HG02870 (cell line): ENCODE results near the gene TVP23A.
"Not testable (repeated sequence)": the region's sequence is repeated elsewhere in the genome, so short reads cannot be mapped to it uniquely, and the experiment has no call there.

Experiments used
- ATAC-seq: cut with Tn5 transposase; IDR thresholded peaks from one replicate; pipeline ENCODE4 v1.9.1; 2021; ENCODE audit warnings: mild to moderate bottlenecking, moderate library complexity; ENCODE audit not compliant: unreplicated experiment

Gene TVP23A

DNA sequence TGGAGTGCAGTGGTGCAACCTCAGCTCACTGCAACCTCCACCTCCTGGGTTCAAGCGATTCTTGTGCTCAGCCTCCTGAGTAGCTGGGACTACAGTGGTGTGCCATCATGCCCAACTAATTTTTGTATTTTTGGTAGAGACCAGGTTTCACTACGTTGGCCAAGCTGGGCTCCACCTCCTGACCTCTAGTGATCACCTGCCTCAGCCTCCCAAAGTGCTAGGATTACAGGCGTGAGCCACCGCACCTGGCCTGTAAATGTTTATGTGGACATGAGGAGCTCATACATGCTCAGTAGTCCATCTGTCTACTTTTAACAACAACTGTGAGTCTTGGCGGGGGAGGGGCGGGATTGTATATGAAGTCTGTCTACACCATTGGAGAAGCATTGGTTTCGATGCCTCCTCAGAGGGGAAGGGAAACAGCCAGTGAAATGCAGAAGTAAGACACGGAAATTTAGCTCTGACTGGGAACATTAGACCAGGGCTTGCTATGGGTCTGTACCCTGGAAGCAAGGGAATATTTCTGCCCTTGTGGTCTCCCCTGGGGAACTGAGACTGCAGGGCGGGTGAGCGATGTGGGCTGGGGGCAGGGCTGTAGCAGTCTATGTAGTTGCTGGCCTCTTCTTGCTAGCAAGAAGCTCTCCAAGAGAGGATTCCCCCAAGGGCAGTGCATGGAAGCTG is 65.6 kb downstream of the TVP23A start:
- ATAC-seq = peak; percentile 63

DNA sequence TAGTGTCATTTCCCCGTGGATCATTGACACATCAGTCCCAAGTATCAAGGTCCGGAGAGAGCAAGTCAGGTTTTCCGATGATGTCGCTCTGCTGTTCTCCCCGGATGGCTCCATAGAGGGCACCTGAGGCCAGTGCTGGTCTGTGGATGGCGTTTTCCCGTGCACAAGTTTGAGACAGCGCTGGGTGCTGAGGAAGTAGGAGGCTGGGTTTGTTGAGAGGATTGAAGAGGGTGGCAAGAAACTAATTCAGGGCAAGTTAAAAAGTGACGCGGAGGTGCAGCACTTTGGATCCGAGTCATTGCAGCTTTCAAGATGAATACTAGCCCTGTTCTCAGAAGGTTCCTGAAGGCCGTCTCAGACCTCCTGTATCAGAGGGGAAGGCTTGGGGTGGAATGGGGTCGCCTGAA is 67.3 kb downstream of the TVP23A start:
- no peak for ATAC-seq

DNA sequence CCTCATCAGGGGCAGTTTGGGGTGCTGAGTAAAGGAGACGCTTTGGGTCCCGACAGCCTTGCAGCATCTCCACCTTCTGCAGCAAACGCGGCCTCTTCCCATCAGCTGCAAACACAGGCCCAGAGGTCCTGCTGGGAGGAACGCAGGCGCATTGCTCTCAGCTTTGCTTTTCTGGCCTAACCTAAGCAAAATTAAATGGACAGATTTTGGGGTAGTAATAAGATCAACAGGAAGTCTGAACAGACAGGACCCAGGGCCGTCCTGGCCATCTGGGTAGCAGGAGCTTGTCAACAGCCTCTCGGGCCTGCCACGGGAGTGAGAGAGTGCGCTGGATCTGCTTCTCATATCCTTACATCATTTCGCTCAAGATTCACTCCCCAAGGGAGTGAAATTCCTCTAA is 67.8 kb downstream of the TVP23A start:
- no peak for ATAC-seq

DNA sequence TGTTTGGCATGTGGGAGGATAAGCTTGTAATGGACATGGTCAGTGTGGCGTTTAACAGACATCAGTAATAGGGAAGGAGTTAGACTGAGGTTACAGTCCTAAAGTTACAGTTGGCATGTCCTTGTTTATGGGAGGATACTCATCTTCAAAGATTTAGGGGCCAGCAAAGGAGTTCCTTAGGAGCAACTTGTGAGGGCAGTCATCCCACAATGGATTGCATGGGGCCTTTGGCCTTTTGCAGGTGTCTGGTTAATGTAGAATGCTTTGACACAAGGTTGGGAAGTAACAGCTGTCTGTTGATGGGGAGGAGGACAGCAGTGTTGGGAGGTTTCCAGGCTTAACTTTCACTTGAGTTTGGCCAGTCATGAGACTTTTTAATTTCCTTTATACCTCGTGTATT is 72.8 kb downstream of the TVP23A start:
- no peak for ATAC-seq

DNA sequence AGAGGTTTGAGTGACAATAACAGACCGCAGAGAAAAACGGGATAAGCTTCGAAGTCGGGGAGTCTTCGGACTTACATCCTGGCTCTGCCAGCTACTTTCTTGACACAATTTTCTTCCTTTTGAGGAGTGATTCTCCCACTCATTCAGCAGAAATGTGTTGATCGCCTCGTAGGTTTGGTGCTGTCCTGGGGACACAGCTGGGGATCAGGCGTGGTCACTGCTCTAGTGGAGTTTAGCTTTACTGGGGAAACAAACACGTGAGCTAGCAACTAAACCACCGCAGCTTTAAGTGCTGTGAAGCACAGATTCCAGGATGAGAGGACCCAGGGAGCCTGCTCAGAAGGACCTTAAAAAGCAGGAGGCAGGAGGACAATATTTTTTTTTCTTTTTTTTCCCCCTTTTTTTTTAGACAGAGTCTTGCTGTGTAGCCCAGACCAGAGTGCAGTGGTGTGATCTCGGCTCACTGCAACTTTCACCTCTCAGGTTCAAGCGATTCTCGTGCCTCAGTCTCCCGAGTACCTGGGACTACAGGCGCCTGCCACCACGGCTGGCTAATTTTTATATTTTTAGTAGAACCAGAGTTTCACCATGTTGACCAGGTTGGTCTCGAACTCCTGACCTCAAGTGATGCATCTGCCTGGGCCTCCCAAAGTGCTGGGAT is 74.1 kb downstream of the TVP23A start:
- no peak for ATAC-seq

DNA sequence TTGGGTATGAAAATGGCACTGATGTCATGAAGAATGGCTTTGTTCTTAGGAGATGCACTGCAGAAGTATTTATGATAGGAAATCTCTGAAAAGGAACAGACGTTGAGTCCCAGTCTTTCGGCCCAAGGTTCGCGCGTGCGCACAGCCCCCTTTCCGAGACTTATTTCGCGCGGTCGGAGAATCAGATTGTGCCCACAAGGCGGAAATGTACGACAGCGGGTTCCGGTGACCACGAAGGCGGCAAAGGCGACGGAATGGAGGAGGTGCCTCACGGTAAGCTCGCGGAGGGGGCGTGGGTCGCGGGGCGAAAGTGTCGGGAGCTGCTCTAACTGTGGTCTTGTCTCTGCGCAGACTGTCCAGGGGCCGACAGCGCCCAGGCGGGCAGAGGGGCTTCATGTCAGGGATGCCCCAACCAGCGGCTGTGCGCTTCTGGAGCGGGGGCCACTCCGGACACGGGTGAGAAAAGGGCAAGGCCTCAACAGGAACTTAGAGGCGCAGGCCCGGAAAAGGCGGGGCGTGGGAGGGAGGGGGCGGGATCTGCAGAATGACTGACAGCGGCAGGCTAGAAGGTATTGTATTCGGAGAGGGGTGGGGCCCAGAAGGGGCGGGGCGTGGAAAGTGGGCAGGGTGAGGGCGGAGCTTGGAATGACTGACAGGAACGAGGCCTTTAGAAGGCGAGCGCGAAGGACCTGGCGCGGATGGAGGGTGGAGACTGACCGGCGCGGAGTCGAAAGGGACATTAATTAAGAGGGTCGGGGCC is 74.8 kb downstream of the TVP23A start, which contains the start of gene NUBP1:
Gene NUBP1, plus strand, starts transcription at position 233 of the 760 bp plus-strand sequence. Its CDS starts 22 bp downstream, at position 255.
- ATAC-seq = peak; percentile 80

DNA sequence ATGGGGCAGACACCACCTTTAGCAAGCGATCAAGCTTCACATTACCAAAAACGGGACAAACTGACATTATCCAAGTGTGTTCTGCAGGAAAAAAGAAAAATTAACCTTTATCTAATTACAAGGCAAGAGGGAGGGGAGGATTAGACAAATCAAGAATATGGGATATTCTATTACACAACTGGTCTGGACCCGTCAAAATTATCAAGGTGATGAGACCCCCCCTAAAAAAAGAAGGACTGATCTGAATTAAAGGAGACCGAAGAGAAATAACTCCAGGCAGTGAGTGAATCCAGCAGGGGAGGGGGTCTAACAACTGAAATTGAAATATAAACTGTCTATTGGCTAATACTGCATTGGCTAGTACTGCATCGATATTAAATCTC is 75.4 kb downstream of the TVP23A start:
- ATAC-seq = no peak

DNA sequence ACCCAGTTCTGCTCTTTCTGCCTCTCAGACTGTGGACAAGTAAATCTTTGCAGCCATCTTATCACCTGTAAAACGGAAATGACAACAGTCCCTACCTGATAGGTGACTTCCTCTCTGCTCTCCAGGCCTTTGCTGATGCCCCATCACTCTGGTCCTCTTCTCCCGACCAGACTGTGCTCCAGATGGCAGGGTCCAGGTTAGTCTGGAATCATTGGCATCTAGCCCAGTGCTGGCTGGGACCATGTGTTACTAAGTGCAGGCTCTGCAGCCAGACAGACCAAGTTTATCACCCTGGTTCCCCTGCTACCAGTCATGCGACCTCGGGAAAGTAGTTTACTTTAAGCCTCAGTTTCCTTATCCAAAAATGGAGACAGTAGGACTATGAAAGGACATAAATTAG is 76.8 kb downstream of the TVP23A start:
- no peak for ATAC-seq

DNA sequence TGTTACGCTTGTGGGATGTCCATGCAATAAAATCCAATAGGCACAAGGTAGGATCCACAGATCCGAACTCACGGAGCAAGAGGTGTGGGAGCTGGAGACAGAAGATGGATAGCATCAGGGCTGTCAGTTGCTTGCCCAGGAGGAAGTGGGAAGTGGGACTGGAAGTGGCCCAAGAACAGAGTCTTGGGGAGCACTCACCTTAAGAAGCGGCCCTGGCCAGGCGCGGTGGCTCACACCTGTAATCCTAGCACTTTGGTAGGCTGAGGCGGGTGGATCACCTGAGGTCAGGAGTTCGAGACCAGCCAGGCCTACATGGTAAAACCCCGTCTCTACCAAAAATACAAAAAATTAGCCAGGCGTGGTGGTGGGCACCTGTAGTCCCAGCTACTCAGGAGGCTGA is 77.3 kb downstream of the TVP23A start:
- ATAC-seq = not testable (repeated sequence)

DNA sequence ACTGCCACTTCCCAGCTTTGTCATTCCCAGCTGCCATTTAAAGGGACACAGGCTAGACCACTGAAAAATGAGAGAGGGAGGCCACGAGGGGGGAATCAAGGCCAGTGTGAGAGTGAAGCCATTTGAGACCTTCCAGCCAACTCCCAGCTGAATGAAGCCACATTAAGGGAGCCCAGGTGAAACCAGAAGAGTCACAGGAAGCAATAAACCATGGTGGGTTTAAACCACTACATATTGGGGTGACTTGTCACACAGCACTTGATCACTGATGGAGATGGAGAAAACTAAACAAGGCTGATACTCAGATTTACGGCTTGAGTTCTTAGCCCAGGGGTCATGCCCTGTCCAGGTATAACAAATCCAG is 77.8 kb downstream of the TVP23A start:
- no peak for ATAC-seq

DNA sequence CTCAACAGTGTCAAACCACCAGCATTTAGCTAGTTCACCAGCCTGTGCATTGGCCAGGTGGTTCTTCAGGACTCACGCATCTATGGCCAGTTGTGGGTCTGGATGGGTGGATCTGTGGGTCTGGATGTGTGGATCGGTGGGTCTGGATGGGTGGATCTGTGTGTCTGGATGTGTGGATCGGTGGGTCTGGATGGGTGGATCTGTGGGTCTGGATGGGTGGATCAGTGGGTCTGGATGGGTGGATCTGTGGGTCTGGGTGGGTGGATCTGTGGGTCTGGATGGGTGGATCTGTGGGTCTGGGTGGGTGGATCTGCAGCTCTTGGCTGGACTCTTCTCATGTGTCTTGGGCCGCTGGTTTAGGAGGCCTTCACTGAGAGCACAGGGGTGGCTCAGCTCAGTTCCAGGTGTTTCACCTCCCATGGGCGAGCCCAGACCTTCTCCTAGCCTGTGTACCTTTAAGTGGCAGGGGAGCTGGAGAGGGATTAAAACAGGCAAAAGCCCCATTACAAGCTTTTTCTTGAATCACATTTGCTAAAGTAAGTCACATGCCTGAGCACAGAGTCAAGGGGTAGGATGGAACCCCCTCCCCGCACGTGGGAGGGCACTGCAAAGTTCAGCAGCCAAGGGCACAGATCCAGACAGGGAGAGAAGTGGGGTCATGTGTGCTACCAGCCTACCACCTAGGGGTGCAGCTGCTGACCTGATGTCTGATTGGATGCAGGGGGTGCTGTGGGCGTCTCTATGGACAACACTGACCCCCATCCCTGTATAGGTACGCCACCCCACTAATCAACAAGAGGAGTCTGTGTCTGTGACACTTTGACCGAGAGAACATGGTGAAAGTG is 78.4 kb downstream of the TVP23A start:
- ATAC-seq = no peak

DNA sequence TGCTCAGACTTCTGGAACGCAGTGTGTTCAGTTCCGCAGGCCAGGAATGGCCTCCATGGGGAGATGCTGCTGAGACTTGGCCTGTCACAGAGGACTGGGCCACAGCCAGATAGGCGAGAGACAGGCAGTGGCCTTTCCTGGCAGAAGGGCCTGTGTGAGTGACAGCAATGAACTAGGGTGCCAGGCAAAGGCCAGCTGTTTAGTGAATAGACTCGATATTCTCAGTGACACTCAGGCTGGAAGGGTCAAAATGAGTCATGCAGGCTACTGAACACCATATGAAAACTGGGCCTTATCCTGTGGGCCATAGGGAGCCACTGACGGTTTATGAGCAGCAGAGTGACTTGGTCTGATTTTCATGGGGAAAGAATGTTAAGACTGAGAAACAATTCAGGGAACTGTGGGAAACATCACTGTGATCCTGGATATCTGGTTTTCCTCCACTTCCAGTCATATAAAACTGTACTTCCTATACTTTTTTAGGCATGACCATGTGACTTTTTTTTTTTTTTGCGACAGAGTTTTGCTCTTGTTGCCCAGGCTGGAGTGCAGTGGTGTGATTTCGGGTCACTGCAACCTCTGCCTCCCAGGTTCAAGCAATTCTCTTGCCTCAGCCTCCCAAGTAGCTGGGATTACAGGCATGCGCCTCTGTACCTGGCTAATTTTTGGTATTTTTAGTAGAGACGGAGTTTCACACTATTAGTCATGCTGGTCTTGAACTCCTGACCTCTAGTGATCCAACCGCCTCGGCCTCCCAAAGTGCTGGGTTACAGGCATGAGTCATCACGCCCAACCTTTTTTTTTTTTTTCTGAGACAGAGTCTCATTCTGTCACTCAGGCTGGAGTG is 80.1 kb downstream of the TVP23A start:
- ATAC-seq = peak; percentile 75

DNA sequence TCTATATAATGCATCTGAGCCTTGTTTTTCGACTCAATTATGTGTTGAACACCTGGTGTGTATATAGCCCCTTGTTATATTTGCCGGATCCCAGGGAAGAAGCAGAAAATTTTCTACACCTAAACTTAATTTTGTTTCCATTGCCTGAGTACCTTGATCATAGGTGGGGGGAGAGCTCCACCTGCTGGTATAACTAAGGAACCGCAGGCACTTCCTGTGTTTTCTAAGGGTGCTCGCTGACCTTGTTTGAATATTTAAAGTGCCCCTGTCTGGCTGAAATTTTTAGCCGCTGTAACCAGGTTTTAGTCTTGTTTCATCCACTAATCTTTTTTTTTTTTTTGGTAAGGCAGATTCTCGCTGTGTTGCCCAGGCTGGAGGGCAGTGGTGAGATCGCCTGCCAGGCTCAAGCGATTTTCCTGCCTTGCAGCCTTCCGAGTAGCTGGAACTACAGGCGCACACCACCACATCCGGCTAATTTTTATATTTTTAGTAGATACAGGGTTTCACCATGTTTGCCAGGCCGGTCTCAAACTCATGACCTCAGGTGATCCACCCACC is 81.4 kb downstream of the TVP23A start:
- ATAC-seq = no peak

DNA sequence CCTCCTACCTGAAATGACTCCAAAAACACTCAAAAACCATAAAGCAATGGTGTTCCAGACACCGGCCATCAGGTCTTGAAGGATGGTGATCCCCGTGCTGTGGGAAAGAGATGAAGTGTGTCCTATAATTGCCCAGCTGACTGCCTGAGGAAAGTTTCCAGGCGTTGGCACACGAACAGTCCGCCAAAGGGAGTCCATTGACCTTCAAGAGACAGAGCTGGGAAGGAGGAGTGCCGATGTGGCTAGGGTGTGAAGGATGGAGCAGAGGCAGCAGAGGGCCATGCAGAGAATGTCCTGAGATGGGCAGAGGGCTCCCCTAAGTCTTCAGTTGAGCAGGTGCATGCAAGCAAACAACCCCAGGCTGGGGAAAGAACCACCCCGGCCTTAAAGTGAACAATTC is 86.8 kb downstream of the TVP23A start:
- no peak for ATAC-seq

DNA sequence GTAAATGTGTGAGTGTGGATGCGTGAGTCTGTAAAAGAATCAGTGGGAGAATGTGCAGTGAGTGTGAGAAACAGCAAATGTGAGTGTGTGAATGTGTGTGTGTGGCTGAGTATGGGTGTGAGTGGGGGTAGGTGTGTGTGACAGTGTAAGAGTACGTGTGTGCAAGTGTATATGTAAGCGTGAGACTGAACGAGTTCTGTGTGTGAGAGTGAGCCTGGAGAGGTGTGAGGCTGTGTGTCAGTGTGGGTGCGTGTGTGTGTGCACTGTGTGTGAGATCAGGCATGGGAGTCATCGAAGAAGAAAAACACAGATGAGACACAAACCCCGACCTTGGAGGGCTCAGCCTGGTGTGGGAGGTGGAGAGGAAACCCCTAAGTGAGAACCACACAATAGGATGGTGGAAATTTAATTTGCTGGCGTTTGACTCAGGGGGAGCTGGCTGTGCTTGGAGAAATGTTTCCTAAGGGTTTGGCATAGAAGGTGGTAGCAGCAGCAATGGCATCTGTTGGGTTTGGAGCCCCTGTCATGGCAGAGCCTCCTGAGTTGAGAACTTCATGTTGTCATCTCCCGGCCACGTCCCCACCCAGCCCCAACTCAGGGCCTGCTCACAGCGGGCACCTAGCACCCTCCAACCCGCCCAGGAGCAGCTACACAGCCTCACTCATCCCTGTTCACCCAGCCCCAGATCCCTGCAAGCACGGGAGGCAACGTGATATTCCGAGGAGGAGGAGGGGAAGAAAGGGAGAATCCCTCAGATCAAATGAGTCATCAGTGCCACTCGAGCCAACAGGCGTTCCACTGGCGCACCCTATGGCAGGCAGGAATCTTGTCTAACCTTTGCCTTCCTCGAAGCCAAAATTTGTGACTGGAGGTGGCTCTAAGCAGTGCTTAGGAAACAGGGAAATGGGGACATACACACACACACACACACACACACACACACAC is 89.2 kb downstream of the TVP23A start:
- ATAC-seq = no peak

DNA sequence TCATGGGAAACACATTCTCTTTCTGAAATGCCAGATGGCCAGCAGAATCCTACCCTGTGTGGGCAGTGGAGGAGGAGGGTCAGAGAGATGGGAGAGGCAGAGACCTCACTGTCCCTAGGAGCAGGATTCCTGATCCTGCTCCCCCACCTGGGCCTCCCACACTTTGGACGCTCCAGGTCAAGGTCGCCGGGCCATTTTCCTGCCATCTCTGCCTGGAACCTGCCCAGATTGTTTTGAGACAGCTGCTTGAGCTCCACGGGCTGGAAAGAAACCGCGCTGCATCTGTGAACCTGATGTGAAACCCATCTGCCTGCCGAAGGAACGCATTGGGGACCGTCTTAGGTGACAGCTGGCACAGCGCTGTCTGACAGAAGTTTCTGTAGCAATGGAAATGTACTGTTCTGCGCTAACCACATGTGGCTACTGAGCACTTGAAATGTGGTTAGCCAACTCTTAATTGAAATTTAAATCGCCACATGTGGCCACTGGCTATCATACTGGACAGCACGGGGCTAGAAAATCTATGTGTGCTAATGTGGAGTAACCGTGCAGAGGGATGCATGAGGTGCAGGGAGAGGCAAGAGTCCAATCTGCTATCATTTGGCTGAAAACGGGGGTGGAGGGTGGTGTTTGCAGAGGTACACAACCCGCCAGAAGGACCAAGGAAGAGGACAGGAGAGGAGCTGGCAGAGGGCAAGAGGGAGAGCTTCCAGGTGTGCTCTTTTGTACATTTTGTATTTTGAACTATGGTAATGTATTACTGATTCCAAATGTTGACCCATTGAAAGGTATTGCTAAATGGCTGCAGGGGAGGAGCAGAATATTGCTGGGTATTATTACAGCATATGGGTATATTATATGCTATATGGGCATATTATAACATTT is 90.3 kb downstream of the TVP23A start:
- ATAC-seq = peak; percentile 80
